Neural crest cell (in vitro differentiated cells): ENCODE data around the gene ING2. TPM values are rescaled to one million over a fixed set of nuclear protein-coding genes. Genes with fewer than 3 reads are reported as not detected.
"Not testable (repeated sequence)": the region's sequence is repeated elsewhere in the genome, so short reads cannot be mapped to it uniquely, and the experiment has no call there.

Experiments used
- DNase-seq: peaks from one replicate; pipeline ENCODE4 v3.0.0; 2021; ENCODE audit warnings: low read depth, mixed read lengths, low spot score
- H3K27ac Mint-ChIP-seq: one replicate; pipeline ENCODE4 v1.8.0; 2021; ENCODE audit warnings: mild to moderate bottlenecking, mixed read lengths; ENCODE audit not compliant: unreplicated experiment
- H3K27me3 Mint-ChIP-seq: 2 replicates; pipeline ENCODE4 v1.8.0; 2021; ENCODE audit warnings: low read depth, mild to moderate bottlenecking, mixed read lengths
- H3K36me3 Mint-ChIP-seq: 2 replicates; pipeline ENCODE4 v1.8.0; 2021; ENCODE audit warnings: low read depth, mild to moderate bottlenecking, mixed read lengths
- H3K4me1 Mint-ChIP-seq: 2 replicates; pipeline ENCODE4 v1.8.0; 2021; ENCODE audit warnings: mixed read lengths
- H3K4me3 Mint-ChIP-seq: one replicate; pipeline ENCODE4 v1.8.0; 2021; ENCODE audit warnings: mild to moderate bottlenecking, mixed read lengths
- H3K9me3 Mint-ChIP-seq: 2 replicates; pipeline ENCODE4 v1.8.0; 2021; ENCODE audit warnings: mixed read lengths
- long read RNA-seq: library from polyadenylated mRNA; unstranded; transcript quantifications from one replicate; pipeline ENCODE4 v2.0.0, GENCODE V29; 2020
- total RNA-seq: library from RNA; stranded (reverse); gene quantifications from 2 replicates; pipeline ENCODE4 v1.2.1, GENCODE V29; 2021
- TF ChIP-seq, protein P1 (sequence below): fragments of 200-600 bp; sonication (generic); conservative IDR thresholded peaks from 2 replicates; pipeline ENCODE4 v1.5.0; 2021; ENCODE audit warnings: antibody characterized with exemption, mild to moderate bottlenecking

The ING2 gene, protein sequence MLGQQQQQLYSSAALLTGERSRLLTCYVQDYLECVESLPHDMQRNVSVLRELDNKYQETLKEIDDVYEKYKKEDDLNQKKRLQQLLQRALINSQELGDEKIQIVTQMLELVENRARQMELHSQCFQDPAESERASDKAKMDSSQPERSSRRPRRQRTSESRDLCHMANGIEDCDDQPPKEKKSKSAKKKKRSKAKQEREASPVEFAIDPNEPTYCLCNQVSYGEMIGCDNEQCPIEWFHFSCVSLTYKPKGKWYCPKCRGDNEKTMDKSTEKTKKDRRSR
- 16.9 and 18.1 TPM in 2 replicates for total RNA-seq
- long read RNA-seq, result 0 reads

DNA sequence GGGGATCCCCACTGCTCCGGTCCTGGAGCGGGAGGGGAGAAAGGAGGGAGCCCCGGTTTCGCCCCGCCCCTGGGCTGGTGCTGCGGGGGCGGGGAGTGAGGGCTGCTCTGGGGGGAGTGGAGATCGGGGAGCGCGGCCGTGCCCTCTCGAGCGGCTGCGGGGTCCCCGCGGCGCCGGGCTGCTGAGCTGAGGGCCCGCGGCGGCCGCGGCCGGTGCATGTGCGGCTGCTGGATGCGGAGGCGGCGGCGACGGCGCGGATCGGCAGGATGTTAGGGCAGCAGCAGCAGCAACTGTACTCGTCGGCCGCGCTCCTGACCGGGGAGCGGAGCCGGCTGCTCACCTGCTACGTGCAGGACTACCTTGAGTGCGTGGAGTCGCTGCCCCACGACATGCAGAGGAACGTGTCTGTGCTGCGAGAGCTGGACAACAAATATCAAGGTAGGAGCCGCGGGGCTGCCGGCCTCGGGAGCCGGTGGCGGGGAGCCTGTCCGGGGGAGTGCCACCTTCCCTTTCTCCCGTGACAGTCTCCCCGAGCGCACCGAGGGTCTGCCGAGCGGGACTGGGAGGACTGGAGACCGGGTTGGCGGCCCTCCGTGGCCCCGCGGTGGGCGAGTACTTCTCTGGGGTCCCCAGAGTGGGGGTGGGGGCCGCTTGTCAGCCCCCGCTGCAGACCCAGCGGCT is at the start of gene ING2:
ING2 (plus strand) TSS at position 129 of the 681 bp plus-strand sequence; CDS start at position 267, 138 bp downstream.
- TF ChIP-seq, protein P1, sequence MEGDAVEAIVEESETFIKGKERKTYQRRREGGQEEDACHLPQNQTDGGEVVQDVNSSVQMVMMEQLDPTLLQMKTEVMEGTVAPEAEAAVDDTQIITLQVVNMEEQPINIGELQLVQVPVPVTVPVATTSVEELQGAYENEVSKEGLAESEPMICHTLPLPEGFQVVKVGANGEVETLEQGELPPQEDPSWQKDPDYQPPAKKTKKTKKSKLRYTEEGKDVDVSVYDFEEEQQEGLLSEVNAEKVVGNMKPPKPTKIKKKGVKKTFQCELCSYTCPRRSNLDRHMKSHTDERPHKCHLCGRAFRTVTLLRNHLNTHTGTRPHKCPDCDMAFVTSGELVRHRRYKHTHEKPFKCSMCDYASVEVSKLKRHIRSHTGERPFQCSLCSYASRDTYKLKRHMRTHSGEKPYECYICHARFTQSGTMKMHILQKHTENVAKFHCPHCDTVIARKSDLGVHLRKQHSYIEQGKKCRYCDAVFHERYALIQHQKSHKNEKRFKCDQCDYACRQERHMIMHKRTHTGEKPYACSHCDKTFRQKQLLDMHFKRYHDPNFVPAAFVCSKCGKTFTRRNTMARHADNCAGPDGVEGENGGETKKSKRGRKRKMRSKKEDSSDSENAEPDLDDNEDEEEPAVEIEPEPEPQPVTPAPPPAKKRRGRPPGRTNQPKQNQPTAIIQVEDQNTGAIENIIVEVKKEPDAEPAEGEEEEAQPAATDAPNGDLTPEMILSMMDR, result no peak
- Mint-ChIP-seq H3K27me3 (no peaks in the 10 kb centered on the region), H3K27ac (peak within 1 kb of the TSS; percentile 99), H3K9me3 (no peaks in the 10 kb centered on the region), H3K4me3 (peak within 1 kb of the TSS; percentile 99), H3K4me1 (peaks cover 22% of the 10 kb centered on the region), H3K36me3 (no peaks in the 10 kb centered on the region)
- DNase-seq, result no peak

DNA sequence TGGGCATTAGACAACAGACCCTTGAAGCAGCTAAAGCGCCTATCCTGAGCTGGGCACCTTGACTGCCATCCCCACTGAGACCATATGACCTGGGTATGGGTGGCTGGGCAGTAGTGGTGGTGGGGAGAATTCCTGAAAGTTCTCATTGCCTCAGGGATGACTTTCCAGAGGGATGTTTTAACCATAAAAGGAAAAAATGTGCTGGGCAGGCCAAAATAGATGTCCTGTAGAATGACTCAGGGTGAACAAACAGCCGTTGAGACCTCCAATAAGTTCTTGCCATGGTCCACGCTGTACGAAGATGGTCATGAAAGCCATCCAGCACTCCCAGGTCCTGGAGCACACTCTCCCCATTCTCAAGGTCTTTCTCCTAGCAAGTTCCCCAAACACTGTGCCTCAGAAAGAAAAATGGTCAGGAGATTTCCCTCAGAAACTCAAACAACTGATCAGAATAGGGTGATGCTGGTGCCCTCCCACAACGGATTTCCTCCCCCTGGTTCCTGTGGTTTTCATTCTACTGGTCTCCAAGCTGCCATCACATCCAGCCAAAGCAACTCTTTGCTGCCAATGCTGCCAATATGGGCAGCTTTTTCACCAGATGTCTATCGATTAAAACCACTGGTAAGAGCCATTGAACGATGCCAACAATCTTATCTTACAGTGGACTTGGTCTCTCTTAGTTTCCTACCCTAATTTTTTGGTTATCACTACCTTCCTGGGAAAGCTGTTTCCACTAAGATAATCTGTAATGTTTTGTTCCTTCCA is 49.2 kb upstream of the ING2 start:
- no peak overlapping the region for H3K27ac Mint-ChIP-seq
- peaks cover 10% of the 10 kb centered on the region for H3K36me3 Mint-ChIP-seq
- H3K27me3 Mint-ChIP-seq, result no peaks in the 10 kb centered on the region
- TF ChIP-seq, protein P1, result no peak
- H3K4me1 Mint-ChIP-seq, result no peaks in the 10 kb centered on the region
- H3K4me3 Mint-ChIP-seq, result no peak overlapping the region
- no peak for DNase-seq
- no peaks in the 10 kb centered on the region for H3K9me3 Mint-ChIP-seq

- no peak for DNase-seq
- TF ChIP-seq, protein P1, result no peak
- no peaks in the 10 kb centered on the region for H3K4me1 Mint-ChIP-seq
- H3K27me3 Mint-ChIP-seq, result no peaks in the 10 kb centered on the region
- no peak overlapping the region for H3K27ac Mint-ChIP-seq
- no peaks in the 10 kb centered on the region for H3K9me3 Mint-ChIP-seq
- peaks cover 6% of the 10 kb centered on the region for H3K36me3 Mint-ChIP-seq
- H3K4me3 Mint-ChIP-seq, result no peak overlapping the region
Observed at GRCh38 chr4:183458005-183458404, 46.9 kb upstream of the ING2 start.

GRCh38 chr4:183463903-183464619 is 40.8 kb upstream of the ING2 start:
- not testable (repeated sequence) for H3K4me1 Mint-ChIP-seq, DNase-seq, H3K27ac Mint-ChIP-seq, H3K27me3 Mint-ChIP-seq, H3K4me3 Mint-ChIP-seq, H3K9me3 Mint-ChIP-seq
- H3K36me3 Mint-ChIP-seq, result peaks cover 14% of the 10 kb centered on the region

DNA sequence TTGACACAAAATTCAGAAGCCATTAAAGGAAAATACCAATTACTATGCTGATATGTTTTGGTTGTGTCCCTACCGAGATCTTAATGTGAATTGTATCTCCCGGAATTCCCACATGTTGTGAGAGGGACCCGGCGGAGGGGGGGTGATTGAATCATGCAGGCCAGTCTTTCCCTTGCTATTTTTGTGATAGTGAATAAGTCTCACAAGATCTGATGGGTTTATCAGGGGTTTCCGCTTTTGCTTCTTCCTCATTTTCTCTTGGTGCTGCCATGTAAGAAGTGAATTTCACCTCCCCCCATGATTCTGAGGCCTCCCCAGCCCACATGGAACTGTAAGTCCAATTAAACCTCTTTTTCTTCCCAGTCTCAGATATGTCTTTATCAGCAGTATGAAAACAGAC is 39.0 kb upstream of the ING2 start:
- not testable (repeated sequence) for H3K27me3 Mint-ChIP-seq, H3K4me3 Mint-ChIP-seq, H3K27ac Mint-ChIP-seq, DNase-seq, H3K9me3 Mint-ChIP-seq, H3K4me1 Mint-ChIP-seq
- H3K36me3 Mint-ChIP-seq, result peaks cover 14% of the 10 kb centered on the region

GRCh38 chr4:183467246-183467645 is 37.6 kb upstream of the ING2 start:
- H3K4me1 Mint-ChIP-seq, result peaks cover 2% of the 10 kb centered on the region
- H3K36me3 Mint-ChIP-seq, result peaks cover 14% of the 10 kb centered on the region
- no peak for DNase-seq
- H3K4me3 Mint-ChIP-seq, result no peak overlapping the region
- TF ChIP-seq, protein P1, result no peak
- H3K27ac Mint-ChIP-seq, result no peak overlapping the region
- H3K27me3 Mint-ChIP-seq, result no peaks in the 10 kb centered on the region
- peaks cover 5% of the 10 kb centered on the region for H3K9me3 Mint-ChIP-seq
